Left colon (tissue), 2 donors: ENCODE measurements around the gene OR4K5. TPM values are rescaled to one million over a fixed set of nuclear protein-coding genes. Genes with fewer than 3 reads are reported as not detected.

Source experiments
- total RNA-seq, 2 donors: library from RNA; stranded (reverse); fragmentation: NEBNext Ultra II Directional; extraction: Animal tissue kit (Norgen Biotek cat#: 25700); gene quantifications; one replicate each; pipeline ENCODE4 v1.2.1, GENCODE V29; 2021
- donor health status: DM: no; HTN: no; CAD: no.
- donor health status: DM: yes; HTN: yes; CAD: no.

Gene OR4K5
- total RNA-seq, 2 donors from 2014 or later: not detected

Other genes starting within 250 kb of the OR4K5 start
- not detected for gene OR11H2, start 206.7 kb upstream of the OR4K5 start, total RNA-seq
- not detected for gene OR4Q3, start 177.0 kb upstream of the OR4K5 start, total RNA-seq
- not detected for gene OR4M1, start 147.1 kb upstream of the OR4K5 start, total RNA-seq
- not detected for gene OR4N2, start 116.8 kb upstream of the OR4K5 start, total RNA-seq
- not detected for gene OR4K2, start 45.5 kb upstream of the OR4K5 start, total RNA-seq
- gene OR4K1, start 10.3 kb downstream of the OR4K5 start, total RNA-seq: not detected
- gene OR4K15, start 55.0 kb downstream of the OR4K5 start, total RNA-seq: not detected
- gene OR4Q2, start 81.6 kb downstream of the OR4K5 start, total RNA-seq: not detected
- gene OR4K14, start 98.7 kb downstream of the OR4K5 start, total RNA-seq: not detected
- not detected for gene OR4K13, start 115.4 kb downstream of the OR4K5 start, total RNA-seq
- gene OR4L1, start 139.4 kb downstream of the OR4K5 start, total RNA-seq: not detected
- gene OR4K17, start 190.1 kb downstream of the OR4K5 start, total RNA-seq: not detected
- not detected for gene OR4N5, start 218.2 kb downstream of the OR4K5 start, total RNA-seq